ENCODE data around the gene AP3B2.
"Not testable (repeated sequence)": the region's sequence is repeated elsewhere in the genome, so short reads cannot be mapped to it uniquely, and the experiment has no call there.

Gene AP3B2

GRCh38 chr15:82709421-82710207 is at the start of gene AP3B2:
AP3B2 (minus strand) TSS chr15:82709875; CDS start chr15:82709706, 169 bp downstream.
- DNase-seq (ENCODE audit: low read depth, low spot score): peak; percentile 9

GRCh38 chr15:82751308-82751707 is 41.6 kb upstream of the AP3B2 start:
- no peak for DNase-seq (ENCODE audit: low read depth, low spot score)

DNA sequence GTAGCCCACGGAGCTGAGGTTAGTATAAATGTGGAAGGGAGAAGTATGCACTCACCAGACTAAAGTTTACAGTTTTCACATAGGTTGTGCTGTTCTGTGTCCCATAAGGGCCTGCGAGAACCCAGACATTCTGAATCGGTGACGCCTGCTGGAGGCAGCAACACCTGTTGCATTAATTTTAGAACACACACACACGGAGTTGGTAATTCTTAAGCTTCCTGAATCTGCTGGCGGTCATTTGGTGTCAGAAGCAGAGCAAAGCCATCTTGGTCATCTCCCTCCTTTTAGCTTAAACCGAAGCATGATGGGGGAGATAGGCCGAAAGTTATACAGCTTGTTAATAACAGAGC is 41.1 kb upstream of the AP3B2 start:
- DNase-seq (ENCODE audit: low read depth, low spot score): no peak

- peak; percentile 87 for DNase-seq (ENCODE audit: low read depth, low spot score)
Observed at GRCh38 chr15:82749951-82750830, 40.5 kb upstream of the AP3B2 start.

DNA sequence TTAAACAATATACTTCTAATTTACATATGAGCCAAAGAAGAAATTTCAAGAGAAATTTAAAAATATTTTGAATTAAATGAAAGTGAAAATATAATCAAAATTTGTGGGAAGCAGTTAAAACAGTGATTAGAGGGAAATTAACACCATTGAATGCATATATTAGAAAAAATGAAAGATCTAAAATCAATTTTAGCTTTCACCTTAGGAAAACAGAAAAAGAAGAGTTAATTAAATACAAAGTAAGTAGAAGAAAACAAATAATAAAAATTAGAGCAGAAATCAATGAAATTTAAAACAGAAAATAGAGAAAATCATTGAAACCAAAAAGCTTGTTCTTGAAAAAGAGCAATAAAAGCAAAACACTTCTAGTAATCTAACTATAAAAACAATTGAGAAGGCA is 38.6 kb upstream of the AP3B2 start:
- DNase-seq (ENCODE audit: low read depth, low spot score): no peak

DNA sequence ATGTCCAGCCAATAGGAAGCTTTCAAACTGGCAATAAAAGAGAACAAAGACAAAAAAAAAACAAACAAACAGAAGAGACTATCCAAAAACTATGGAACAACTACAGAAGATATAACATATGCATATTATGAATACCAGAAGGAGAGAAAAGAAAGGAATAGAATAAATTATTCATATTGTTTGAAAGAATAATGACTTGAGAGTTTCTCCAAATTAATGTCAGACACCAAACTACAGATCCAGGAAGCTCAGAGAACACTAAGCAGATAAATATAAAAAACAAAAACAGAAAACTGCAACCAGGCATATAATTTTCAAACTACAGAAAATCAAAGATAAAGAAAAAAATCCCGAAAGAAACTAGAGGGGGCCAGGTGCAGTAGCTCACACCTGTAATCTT is 34.1 kb upstream of the AP3B2 start:
- DNase-seq (ENCODE audit: low read depth, low spot score): no peak

GRCh38 chr15:82742134-82742533 is 32.5 kb upstream of the AP3B2 start:
- DNase-seq (ENCODE audit: low read depth, low spot score): no peak

- no peak for DNase-seq (ENCODE audit: low read depth, low spot score)
Observed at GRCh38 chr15:82739086-82739485, 29.4 kb upstream of the AP3B2 start.

- no peak for DNase-seq (ENCODE audit: low read depth, low spot score)
Observed at GRCh38 chr15:82737975-82738374, 28.3 kb upstream of the AP3B2 start.

DNA sequence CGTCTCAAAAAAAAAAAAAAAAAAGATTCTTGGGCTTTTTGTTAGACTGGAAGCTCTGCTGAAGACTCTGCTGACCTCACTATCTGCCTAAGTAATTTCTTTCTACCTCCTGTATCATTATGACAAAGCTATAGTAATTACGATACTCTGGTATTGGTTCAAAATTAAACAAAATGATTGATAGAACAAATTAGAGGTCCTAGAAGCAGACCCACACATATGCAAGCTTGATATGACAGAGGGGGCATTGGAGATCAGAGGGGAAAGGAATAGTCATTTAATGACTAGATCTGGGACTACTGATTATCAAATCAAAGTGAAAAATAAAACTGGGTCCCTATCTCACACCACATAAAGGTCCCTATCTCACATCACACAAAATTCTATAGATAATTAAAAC is 21.9 kb upstream of the AP3B2 start:
- no peak for DNase-seq (ENCODE audit: low read depth, low spot score)

DNA sequence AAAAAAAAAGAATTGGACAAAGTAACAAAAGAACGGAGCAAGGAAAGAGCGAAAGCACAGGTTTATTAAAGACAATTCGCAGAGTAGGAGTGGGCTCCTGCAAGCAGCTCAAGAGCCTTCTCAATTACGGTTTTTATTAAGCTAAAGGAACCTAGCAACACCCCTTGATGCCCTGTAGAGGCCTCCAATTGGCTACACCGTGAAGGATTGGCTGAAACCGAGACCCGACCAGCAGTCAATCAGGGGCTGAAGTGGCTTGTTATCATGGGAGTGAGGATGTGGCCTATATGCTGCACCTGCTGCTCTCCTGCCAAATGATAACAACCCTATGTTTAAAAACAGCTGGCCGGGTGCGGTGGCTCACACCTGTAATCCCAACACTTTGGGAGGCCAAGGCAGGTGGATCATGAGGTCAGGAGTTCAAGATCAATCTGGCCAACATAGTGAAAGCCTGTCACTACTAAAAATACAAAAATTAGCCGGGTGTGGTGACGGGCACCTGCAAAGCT is 20.4 kb upstream of the AP3B2 start:
- DNase-seq (ENCODE audit: low read depth, low spot score): no peak

DNA sequence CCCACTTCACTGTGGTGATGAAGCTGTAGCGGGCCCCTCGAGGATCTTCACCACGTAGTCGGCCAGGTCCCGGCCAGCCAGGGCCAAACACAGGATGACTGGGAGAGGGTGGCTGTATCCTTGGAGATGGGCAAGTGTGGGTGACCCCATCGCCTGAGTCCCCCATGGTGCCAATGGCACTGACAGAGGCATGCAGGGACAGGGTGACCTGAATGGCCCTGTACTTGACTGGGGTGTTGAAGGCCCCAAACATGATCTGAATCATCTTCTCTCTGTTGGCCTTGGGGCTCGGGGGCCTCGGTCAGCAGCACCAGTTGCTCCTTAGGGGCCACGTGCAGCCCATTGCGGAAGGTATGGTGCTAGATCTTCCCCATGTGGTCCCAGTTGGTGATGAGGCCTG is 17.1 kb upstream of the AP3B2 start:
- no peak for DNase-seq (ENCODE audit: low read depth, low spot score)

DNA sequence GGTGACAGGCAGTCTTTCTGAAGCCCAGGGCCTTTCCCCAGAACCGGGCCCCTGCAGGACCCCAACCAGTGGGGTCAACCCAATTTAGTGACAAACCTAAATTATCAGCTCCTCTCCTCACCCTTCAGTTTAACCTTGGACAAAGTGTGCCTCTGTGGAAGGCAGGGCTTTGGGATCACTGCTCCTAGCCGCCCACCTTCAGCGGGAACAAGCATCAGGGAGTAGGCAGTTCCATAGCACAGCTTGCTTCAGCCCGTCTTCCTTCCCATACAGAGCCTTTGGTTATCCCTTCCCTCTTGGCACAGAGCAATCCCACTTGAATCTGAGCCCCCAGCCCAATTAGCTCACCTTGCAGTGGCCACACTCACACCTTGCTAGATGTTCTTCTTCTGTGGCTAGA is 5.3 kb upstream of the AP3B2 start:
- no peak for DNase-seq (ENCODE audit: low read depth, low spot score)

GRCh38 chr15:82714016-82714415 is 4.3 kb upstream of the AP3B2 start:
- DNase-seq (ENCODE audit: low read depth, low spot score): no peak

DNA sequence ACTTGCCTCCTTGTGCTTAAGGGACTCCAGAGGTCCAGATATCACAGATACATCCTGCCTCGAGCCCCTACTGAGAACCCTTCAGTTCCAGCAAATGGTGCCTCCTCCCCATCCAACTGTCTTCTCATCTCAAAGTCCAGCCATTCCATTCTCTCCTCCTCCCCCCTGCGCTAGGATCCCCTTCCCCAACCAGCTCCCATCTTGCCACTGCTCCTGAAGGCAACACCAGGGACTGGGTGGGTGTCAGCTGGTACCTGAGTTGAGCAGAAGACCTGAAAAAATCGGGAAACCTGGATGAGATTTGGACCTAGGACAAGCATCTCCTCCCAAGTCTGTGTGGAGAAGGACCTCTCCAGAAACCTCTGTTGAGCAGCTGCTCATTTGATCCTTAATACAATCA is 2.4 kb upstream of the AP3B2 start:
- no peak for DNase-seq (ENCODE audit: low read depth, low spot score)

DNA sequence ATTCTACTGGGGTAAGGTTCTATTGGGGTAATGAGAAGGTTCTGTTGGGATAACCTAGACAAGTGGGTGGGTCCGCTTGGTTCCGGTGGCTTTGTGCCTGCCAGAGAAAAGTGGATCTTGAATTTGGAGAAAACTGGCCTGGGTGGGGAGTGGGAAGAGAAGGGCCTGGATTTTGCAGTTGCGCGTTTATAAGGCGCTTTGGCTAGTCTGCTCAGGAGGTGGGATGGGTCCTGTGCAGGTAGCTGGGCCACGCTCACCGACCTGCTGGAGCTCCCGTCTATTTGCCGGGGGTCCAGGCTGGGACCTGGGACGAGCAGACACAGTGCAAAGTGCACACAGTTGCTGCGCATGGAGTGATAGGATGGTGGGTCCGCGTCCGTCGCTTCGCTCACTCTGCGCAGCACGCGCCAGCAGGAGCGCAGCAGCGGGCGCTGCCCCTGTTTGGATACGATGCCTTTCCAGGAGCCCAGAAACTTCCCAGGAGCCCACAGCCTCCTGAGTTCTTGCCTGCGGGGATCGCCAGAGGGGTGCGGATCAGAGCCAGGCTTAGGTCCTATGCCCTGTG is 1.3 kb upstream of the AP3B2 start:
- no peak for DNase-seq (ENCODE audit: low read depth, low spot score)

- no peak for DNase-seq (ENCODE audit: low read depth, low spot score)
Observed at GRCh38 chr15:82710208-82710555, 507 bp upstream of the AP3B2 start.

- no peak for DNase-seq (ENCODE audit: low read depth, low spot score)
Observed at GRCh38 chr15:82709081-82709420, 624 bp downstream of the AP3B2 start.

- not testable (repeated sequence) for DNase-seq (ENCODE audit: low read depth, low spot score)
Observed at GRCh38 chr15:82705856-82706255, 3.8 kb downstream of the AP3B2 start.

- DNase-seq (ENCODE audit: low read depth, low spot score): no peak
Observed at GRCh38 chr15:82699726-82700125, 9.9 kb downstream of the AP3B2 start.

- DNase-seq (ENCODE audit: low read depth, low spot score): no peak
Observed at GRCh38 chr15:82698711-82699345, 10.8 kb downstream of the AP3B2 start.

DNA sequence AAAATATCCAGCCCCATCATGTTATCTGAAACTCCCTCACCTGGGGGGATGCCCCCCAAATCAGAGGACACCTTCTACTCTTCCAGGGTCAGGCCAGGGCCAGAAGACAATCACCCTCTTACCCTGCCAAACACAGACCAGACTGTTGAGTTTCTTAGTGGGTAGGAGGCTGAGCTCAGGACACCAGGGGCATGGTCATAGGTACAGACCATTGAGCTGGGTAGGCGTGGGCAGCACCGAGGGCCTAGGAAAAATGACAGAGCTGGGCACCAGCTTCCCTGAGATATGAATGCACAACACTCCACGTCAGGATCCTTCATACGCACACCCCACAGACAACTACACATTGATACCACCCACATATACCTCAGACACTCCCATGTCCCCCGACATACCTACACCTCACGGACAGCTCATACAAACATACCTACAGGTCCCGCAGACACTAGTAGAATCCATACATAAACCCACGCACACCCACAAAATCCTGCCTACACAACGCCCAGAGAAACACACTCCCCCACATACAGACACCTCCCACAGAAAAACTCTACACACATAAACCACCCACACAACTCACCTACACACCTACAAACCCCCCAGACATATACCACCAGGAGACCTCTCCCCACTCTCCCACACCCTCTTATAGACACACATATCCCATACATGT is 11.8 kb downstream of the AP3B2 start:
- no peak for DNase-seq (ENCODE audit: low read depth, low spot score)

All from smooth muscle cell of the brain vasculature (primary cell).